Ecto neural progenitor cell (in vitro differentiated cells): Measurements from ENCODE around the gene AS3MT.
"Not testable (repeated sequence)": the region's sequence is repeated elsewhere in the genome, so short reads cannot be mapped to it uniquely, and the experiment has no call there.

Experiments
- DNase-seq: peaks from one replicate; pipeline ENCODE4 v3.0.0-alpha.2; 2018; ENCODE audit warnings: low spot score

The AS3MT gene

DNA sequence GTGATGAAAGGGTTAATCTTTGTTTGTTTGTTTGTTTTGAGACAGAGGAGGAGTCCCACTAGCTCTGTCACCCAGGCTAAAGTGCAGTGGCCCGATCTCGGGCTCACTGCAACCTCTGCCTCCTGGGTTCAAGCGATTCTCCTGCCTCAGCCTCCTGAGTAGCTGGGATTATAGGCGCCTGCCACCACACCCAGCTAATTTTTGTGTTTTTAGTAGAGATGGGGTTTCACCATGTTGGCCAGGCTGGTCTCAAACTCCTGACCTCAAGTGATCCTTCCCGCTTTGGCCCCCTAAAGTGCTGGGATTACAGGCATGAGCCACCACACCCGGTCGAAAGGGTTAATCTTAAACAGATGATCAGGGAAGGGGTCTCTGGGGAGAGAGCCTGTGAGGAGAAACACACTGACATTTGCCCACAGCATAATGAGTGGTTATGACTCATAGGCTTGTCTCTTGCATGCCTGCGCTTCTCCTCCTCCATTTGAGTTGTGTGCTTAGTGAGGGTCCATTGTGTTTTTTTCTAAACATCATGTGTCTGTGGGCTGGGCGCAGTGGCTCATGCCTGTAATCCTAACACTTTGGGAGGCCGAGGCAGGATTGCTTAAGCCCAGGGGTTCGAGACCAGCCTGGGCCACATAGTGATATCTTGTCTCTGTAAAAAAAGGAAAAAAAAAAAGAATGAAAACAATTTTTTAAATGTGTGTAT is 13.4 kb upstream of the AS3MT start:
- DNase-seq, result not testable (repeated sequence)

DNA sequence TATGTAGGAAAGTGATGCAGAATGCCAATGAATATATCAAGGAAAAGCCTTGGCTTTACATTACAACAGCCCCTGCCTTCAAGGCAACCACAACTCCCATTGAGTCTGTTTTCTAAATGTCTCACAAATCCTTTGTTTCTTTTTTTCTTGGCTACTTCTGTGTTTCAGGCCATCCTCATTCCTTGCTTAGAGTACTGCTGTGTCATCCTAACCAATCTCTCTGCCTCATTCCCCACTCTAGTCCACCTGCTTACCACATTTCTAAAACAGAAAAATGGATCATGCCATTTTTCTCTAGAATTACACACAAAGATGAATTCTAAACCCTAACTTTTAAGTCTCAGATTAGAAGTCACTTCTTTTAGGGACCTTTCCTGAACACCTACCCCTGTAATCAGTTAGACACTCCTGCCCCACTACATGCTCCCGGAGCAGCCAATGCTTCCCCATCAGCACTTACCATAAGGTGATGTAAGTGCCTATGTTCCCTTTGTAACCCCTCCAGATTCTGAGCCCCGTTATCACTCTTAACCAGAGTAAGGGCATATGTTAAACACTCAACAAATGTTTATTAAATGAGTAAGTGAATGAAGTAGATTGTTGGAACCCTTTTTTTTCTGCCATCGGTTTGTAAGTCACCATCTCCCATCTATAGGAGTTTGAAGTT is 12.4 kb upstream of the AS3MT start:
- DNase-seq, result no peak

DNA sequence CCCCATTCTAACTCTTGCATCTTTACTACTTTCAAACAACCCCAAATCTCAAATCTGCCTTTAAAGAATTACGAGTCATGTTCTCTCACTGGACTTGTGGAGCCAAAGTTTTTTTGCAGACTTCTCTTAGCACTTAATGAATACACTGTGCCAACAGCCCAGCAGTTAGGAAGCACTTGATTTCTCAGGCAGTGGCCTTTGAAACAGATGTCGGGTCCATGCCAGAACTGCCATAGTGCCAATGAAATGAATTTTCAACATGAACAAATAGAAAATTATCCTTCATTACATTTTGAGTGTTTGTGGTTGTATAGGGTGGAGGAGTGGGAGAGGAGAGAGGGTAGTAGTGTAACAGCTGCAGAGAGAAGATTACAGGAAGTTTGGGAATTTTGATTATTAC is 9.4 kb upstream of the AS3MT start:
- DNase-seq, result no peak

DNA sequence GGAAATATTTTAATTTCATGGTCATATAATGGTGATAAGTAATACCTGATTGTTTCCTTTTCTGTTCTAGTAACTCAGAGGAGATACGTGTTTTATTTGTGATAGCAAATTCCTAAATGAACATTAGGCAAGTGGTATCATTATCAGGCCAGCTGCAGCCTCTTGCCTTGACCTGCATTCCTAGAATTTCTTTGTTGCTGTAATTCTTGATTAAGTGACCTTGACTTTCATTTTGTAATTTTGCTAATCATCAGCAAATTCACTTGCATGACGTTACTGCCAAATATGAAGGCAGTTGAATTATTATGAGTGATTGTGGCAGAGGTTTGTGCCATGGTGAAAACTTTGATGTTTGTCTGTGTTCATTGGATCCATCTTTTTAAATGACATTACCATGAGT is 5.6 kb upstream of the AS3MT start:
- DNase-seq, result no peak

DNA sequence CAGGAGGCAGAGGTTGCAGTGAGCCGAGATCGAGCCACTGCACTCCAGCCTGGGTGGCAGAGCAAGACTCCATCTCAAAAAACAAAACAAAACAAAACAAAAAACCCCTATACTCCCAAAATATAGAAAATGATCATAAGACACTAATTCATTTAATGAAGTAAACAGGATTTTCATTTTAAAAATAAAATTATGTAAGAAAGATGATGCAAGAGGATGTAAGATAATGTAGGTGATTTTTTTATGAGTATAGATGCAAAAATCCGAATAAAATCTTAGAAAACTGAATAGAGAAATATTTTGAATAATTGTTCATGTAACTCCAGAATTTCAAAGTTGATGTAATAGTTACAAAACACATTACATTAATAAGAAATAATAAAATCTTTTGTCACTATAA is 3.6 kb upstream of the AS3MT start:
- no peak for DNase-seq

DNA sequence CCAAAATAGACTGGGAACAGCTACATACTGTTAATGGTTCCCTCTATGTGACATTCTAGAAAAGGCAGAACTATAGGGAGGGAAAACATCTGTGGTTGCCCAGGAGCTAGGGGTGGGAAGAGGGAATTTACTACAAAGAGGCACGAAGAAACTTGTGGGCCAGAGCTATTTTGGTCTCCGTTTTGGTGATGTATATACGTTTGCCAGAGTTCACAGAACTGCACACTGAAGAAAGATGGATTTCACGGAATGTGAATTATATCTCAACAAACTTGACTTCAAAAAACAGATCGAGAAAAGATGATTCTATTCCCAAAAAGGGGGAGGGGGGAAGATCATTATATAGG is 386 bp upstream of the AS3MT start:
- no peak for DNase-seq

DNA sequence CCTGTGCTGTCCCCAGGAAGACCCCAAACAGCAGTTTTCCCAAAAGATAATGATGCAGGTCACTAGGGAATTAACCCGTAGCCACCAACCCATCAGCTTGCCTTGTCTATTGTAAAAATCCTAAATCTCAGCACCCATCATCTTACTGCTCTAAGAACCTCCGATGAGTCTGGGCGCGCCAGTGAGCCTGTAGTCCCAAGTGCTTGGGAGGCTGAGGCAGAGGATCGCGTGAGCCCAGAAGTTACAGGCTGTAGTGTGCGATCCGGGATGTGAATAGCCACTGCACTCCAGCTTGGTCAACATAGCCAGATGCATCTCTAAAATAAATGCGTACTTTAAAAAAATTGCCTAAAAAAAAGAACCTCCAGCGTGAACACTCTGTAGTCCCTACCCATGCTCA is 951 bp downstream of the AS3MT start:
- no peak for DNase-seq

DNA sequence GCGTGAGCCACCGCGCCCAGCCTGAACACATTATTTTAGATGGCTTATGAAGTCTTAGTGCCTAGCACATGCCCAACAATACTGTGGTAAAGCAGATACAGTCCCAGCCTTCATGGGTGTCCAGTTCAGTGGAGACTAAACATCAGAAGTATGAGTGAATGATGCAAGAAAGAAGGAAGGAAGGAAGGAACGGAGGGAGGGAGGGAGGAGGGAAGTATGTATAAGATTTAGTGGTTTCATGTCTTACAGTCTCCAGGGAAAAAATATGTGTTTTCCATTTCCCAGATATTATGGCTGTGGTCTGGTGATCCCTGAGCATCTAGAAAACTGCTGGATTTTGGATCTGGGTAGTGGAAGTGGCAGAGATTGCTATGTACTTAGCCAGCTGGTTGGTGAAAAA is 2.9 kb downstream of the AS3MT start:
- DNase-seq, result no peak

DNA sequence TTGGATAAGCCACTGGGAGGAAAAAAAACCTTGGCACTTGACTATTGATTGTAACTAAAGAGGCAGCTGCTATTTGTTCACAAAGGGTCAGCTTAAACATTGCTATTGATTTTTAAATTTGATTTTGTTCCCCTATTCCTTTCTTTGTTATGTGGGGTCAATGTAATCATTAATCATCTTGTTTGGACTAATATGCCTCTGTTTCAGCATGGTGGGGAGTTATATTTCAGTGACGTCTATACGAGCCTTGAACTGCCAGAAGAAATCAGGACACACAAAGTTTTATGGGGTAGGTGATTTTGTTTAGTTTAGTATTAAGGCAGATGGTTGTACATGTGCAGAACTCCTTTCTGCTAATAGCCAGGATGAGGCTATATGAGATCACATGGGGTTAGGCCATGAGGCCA is 7.5 kb downstream of the AS3MT start:
- no peak for DNase-seq

DNA sequence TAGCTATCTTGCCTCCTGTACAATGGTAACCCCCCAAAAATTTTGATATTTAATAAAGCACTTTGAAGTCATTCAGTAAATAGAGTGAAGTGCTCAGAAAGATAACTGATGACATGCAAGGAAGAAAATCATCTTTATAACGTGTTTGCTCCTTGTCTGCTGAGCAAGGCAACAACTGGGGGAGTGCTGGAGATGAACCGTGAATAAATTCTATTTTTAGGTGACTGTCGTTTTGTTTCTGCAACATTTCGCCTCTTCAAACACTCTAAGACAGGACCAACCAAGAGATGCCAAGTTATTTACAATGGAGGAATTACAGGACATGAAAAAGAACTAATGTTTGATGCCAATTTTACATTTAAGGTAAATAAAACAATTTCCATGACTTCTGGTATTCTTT is 9.4 kb downstream of the AS3MT start:
- DNase-seq, result no peak

DNA sequence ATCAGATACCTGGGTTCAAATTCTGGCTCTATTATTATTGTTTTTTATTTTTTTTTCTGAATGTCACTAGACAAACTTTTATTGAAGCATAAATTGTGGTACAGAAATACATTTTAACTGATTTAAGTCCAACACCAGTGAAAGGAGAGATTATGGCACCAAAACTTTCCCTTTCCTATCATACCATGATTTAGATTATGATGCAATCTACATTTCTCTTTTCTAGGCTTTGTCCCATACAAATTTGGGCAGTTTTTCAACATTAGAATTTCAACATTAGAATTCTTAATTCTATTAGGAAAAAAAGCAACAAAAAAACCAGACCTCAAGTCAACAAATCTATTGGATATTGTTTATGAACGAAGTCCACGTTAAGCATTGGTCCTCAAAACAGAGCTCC is 11.0 kb downstream of the AS3MT start:
- no peak for DNase-seq

DNA sequence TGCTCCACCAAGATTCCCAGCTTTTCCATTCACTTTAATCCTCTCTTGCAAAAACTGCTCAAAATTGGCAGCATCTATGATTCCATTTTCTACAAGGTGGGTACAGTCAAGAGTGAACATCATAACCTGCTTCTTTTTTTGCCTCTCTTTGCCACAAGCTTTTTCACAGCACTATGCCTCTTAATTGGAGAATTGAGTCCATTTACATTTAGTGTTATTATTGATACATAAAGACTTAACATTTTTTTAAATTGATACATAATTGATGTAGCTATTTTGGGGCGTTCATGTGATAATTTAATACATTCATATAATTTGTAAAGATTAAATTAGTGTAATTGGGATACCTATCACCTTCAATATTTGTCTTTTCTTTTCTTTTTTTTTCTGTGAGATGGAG is 18.8 kb downstream of the AS3MT start:
- no peak for DNase-seq

DNA sequence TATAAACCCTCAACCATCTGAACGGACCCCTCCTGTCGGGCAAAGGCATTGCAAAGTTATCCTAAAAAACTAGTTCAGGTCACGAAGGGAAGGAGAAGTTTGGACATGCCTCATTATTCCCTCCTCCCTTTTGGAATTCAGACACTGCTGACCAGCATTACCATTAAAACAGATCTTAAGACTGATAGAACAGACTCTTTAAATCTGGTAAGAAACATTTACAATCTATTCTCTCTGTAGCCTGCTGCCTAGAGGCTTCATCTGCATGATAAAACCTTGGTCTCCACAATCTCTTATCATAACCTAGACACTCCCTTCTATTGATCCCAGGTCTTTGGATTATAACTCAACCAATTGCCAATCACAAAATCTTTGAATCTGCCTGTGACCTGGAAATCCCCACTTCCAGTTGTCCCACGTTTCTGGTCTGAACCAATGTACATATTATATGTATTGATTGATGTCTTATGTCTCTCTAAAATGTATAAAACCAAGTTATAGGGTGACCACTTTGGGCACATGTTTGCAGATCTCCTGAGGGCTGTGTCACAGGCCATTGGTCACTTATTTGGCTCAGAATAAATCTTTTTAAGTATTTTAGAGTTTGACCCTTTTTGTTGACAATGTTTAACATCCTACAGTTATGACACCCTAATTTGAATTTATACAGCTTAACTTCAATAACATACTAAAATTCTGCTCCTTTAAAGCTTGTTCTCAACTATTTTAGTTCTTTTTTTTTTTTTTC is 25.4 kb downstream of the AS3MT start:
- DNase-seq, result no peak

DNA sequence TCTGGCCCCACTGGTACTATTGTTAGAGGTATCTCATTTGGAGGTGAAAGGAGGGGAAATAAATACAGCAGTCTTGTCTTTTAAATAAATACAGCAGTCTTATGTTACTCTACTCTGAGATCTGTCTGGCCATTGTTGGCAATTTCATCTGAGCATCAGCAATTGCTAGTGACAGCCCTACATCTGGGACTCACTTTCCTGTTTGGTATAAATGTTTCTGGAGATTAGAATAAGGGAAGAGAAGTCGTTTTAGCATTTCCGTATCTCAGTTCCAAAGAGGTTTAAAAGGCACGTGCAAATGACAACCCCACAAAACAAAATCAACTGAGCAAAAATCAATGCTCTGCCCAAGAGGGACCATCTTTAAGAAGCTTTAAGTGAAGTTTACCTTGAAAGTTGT is 30.7 kb downstream of the AS3MT start:
- DNase-seq, result no peak

DNA sequence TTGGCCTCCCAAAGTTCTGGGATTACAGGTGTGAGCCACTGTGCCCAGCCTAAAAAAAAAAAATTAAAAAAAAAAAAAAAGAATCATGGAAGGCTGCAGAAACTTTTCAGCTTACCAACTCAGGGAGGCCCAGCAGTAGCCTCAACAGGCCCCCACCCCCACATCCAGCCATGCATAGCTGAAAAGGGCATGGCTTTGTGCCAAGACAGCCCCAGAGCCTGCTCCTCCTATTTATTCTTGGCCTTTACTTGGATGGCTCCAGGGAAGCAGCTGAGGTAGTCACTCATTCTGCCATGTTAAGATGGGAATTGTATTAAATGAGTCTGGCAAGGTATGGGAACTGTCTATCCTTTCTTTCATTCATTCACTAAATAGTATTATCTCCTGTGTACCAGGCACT is 35.1 kb downstream of the AS3MT start:
- no peak for DNase-seq

DNA sequence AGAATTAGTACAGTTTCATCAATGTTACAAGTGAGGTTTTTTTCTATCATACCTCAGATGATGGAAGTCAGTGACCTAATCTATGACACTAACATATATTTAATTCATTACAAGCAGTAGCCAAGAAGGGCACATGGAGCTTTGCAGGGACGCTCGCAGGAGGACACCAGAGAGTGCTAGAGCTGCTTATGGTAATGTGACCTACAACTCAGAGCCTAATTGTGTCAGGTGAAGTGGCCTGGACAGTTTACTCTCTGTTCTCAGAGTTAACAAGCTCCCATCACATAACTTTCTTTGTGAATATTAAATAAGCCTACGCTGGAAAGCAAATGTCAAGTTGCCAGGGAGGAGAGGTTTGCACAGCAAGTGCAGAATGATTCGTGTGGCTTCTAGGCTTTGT is 37.2 kb downstream of the AS3MT start:
- DNase-seq, result no peak

DNA sequence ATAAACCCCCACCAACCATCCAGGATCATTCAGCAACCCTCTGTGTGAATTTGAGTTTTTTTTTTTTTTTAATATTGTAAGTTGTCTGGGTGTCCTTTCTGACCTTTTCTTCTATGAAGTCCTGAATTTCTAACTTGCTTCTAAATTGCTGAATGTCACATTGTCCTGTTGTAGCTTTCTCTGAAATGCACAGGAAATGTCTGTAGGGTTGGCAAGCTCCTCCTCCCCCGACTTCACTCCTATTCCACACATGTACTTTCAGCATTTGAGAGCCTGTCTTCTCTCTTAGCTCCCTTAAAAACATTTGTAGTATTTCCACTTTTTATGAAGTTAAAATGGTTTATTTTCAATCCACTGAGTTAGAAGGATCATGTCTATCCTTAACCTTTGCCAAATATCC is 45.5 kb downstream of the AS3MT start:
- no peak for DNase-seq

DNA sequence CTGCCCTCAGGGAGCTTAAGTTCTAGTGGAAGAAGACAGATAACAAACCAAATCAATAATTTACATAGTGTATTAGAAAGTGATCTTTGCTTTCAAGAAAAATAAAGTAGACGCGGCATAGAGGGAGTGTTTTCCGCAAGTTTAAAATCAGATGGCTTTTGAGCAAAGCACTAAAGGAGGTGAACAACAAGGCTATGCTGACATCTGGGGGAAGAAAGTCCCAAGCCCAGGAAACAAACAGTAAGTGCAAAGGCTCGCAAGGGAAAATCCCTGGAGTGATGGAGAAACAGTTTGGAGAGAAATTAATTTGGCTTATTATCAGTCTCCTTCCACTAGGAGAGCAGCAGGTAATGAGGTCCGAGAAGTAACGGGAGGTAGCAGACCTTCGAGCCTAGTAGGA is 46.9 kb downstream of the AS3MT start:
- DNase-seq, result no peak

DNA sequence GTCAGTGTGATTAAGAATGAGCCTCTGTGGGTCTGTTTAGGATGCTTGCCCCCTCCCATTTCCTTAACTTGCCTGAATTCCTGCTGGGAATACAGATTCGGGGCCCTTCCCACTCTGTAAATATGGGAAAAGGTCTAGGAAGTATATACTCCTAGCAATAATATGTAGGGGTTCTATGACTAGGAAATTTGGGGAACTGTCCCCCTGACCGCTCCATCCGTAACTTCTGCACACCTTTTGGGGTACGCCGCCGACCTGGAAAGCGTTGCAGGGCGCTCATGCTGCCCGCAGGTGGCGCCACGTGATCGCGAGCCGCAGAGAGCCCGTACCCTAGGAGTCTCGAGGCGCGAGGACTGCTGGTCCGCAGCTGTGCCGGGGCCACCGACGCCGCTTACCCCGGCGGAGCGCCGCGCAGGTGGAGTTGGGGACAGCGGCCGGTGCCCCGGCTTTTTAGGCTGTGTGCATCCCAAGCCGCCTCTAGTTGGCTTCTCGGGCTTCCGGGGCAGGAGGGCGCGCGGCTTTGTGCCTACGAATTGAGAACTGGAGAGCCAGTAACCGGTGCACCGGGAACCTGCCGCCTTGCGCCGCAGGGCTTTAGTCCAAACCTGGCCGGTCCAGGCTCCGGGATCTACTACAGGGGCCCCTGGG is 48.2 kb downstream of the AS3MT start:
- peak; percentile 92 for DNase-seq

DNA sequence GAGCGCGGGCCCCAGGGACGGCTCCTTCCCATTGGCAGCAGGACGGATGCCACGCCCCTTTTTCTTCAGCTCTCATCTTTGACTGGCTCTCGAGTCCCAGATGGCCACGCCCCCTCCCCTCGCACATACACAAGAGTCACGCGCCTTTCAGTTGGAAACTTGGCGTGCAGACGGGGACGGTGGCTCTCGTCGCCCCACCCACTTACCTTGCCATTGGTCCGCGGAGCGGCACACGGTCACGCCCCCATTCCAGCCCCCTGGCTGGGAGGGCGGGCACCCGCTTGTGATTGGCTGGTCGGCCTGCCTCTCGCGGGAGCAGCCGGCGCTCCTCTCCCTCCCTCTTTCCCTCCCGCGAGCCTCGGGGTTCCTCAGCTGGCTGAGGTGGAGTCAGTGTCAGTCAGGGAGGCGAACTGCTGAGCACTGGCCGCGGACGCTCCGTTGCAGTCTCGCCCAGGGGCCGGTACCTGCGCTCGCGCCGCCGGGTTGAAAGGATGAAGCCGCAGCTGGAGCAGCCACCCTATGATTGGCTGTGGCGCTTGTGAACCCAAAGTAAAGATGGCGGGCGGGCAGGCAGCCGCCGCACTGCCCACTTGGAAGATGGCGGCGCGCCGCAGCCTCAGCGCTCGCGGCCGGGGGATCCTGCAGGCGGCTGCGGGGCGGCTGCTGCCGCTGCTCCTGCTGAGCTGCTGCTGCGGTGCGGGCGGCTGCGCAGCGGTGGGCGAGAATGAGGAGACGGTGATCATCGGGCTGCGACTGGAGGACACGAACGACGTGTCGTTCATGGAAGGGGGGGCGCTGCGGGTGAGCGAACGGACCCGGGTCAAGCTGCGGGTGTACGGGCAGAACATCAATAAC is 48.9 kb downstream of the AS3MT start, which contains the start of gene CNNM2:
TSS of gene CNNM2 (plus strand) at position 333 of the 855 bp plus-strand sequence. CDS start at position 520, 187 bp downstream.
- peak; percentile 99 for DNase-seq

DNA sequence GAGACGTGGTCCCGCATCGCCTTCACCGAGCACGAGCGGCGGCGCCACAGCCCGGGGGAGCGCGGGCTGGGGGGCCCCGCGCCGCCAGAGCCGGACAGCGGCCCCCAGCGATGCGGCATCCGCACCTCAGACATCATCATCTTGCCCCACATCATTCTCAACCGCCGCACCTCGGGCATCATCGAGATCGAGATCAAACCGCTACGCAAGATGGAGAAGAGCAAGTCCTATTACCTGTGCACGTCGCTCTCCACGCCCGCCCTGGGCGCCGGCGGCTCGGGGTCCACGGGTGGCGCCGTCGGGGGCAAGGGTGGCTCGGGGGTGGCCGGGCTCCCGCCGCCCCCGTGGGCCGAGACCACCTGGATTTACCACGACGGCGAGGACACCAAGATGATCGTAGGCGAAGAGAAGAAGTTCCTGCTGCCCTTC is 49.6 kb downstream of the AS3MT start:
- DNase-seq, result no peak
